Liver (tissue), 9 donors: ENCODE results near the gene SEPTIN1. TPM values are rescaled to one million over a fixed set of nuclear protein-coding genes. Genes with fewer than 3 reads are reported as not detected.

Experiments used
- DNase-seq: peaks from one replicate; pipeline ENCODE4 v3.0.0-alpha.2; 2017; ENCODE audit warnings: low spot score
- H3K27ac ChIP-seq, 2 donors: one replicate each; pipeline ENCODE4 v1.7.0; 2013; ENCODE audit warnings: inconsistent platforms in 2 of 2, low read length in 2 of 2, control low read depth in 1 of 2, low read depth in 1 of 2, mild to moderate bottlenecking in 1 of 2
- H3K27me3 ChIP-seq, 4 donors: one replicate each; pipeline versions ENCODE4 v1.6.1 to v1.7.0; 2013; ENCODE audit warnings: low read length in 3 of 4, inconsistent platforms in 1 of 4, mild to moderate bottlenecking in 1 of 4, moderate library complexity in 1 of 4; ENCODE audit not compliant: control insufficient read depth in 4 of 4, insufficient read depth in 4 of 4
- H3K36me3 ChIP-seq, 4 donors: one replicate each; pipeline versions ENCODE4 v1.6.1 to v1.7.0; 2013; ENCODE audit warnings: low read length in 3 of 4, mild to moderate bottlenecking in 3 of 4, low read depth in 1 of 4, moderate library complexity in 1 of 4; ENCODE audit not compliant: control insufficient read depth in 4 of 4, insufficient read depth in 3 of 4
- H3K4me1 ChIP-seq, 4 donors: one replicate each; pipeline versions ENCODE4 v1.6.1 to v1.7.0; 2013; ENCODE audit warnings: low read length in 3 of 4, mild to moderate bottlenecking in 3 of 4, moderate library complexity in 1 of 4; ENCODE audit not compliant: control insufficient read depth in 4 of 4, insufficient read depth in 4 of 4
- H3K4me3 ChIP-seq, 3 donors: one replicate each; pipeline versions ENCODE4 v1.6.1 to v1.7.0; 2013; ENCODE audit warnings: low read length in 3 of 3, control low read depth in 1 of 3, low read depth in 1 of 3, mild to moderate bottlenecking in 1 of 3
- H3K9ac ChIP-seq, 2 donors: one replicate each; pipeline ENCODE4 v1.7.0; 2013; ENCODE audit warnings: low read length in 2 of 2, mild to moderate bottlenecking in 2 of 2, moderate library complexity in 2 of 2, control low read depth in 1 of 2, low read depth in 1 of 2
- H3K9me3 ChIP-seq, 4 donors: one replicate each; pipeline versions ENCODE4 v1.6.1 to v1.7.0; 2013; ENCODE audit warnings: low read length in 3 of 4; ENCODE audit not compliant: control insufficient read depth in 4 of 4
- ATF3 ChIP-seq: IDR thresholded peaks from 2 replicates; pipeline ENCODE4 v1.6.1; 2016; ENCODE audit warnings: antibody characterized with exemption
- CTCF ChIP-seq: fragments of 150-350 bp; IDR thresholded peaks from 2 replicates; pipeline ENCODE4 v1.5.1; 2017; ENCODE audit warnings: improper control_type of control experiment, low read depth, low read length; ENCODE audit not compliant: missing input control
- EGR1 ChIP-seq, 2 donors: IDR thresholded peaks; 2 replicates each; pipeline ENCODE4 v1.6.1; 2016 to 2018; ENCODE audit warnings: antibody characterized with exemption in 2 of 2, low read depth in 2 of 2
- FOXA1 ChIP-seq: IDR thresholded peaks from 2 replicates; pipeline ENCODE4 v1.6.1; 2016; ENCODE audit warnings: antibody characterized with exemption
- HNF4G ChIP-seq: IDR thresholded peaks from 2 replicates; pipeline ENCODE4 v1.6.1; 2016; ENCODE audit warnings: antibody characterized with exemption
- JUND ChIP-seq, 2 donors: IDR thresholded peaks; 2 replicates each; pipeline ENCODE4 v1.6.1; 2016; ENCODE audit warnings: antibody characterized with exemption in 2 of 2
- MAX ChIP-seq: IDR thresholded peaks from 2 replicates; pipeline ENCODE4 v1.6.1; 2016; ENCODE audit warnings: antibody characterized with exemption
- NR2F2 ChIP-seq: IDR thresholded peaks from 2 replicates; pipeline ENCODE4 v1.6.1; 2016; ENCODE audit warnings: antibody characterized with exemption
- RAD21 ChIP-seq, 2 donors: IDR thresholded peaks; 2 replicates each; pipeline ENCODE4 v1.6.1; 2016; ENCODE audit warnings: antibody characterized with exemption in 2 of 2, mild to moderate bottlenecking in 2 of 2
- REST ChIP-seq: IDR thresholded peaks from 2 replicates; pipeline ENCODE4 v1.6.1; 2016; ENCODE audit warnings: antibody characterized with exemption, mild to moderate bottlenecking
- RXRA ChIP-seq, 2 donors: IDR thresholded peaks; 2 replicates each; pipeline ENCODE4 v1.6.1; 2017 to 2018; ENCODE audit warnings: antibody characterized with exemption in 2 of 2, mild to moderate bottlenecking in 1 of 2
- SP1 ChIP-seq: IDR thresholded peaks from 2 replicates; pipeline ENCODE4 v1.6.1; 2018; ENCODE audit warnings: antibody characterized with exemption, mild to moderate bottlenecking
- TAF1 ChIP-seq: conservative IDR thresholded peaks from 2 replicates; pipeline ENCODE4 v1.6.1; 2016; ENCODE audit warnings: antibody characterized with exemption, mild to moderate bottlenecking
- YY1 ChIP-seq: IDR thresholded peaks from 2 replicates; pipeline ENCODE4 v1.6.1; 2016; ENCODE audit warnings: antibody characterized with exemption, mild to moderate bottlenecking
- WGBS: extraction: QIAGEN DNeasy Blood & Tissue Kit; methylation state at CpG from one replicate; pipeline ENCODE4 v1.1.7; 2013; 5-methylcytosine and 5-hydroxymethylcytosine counted together
- polyA plus RNA-seq, 2 donors: library from polyadenylated mRNA; stranded (reverse) in 1 of 2; unstranded in 1 of 2; fragments of 200-250 nt in 1 of 2; fragments of >200 nt in 1 of 2; fragmentation: Nextera tagmentation in 1 of 2; extraction: Ambion mirVana in 1 of 2; gene quantifications; one replicate each; pipeline versions ENCODE4 v1.2.1 to v1.2.3, GENCODE V29; 2013 to 2015
- total RNA-seq, 2 donors: library from RNA; depleted of rRNA; stranded (reverse); fragments of >200 nt; gene quantifications; one replicate each; pipeline ENCODE4 v1.2.3, GENCODE V29; 2014
- donor health status: healthy.
- donor health status: healthy.
- donor health status: healthy.
- donor health status: healthy.
- donor health status: healthy.

SEPTIN1 gene
- total and polyA plus RNA-seq, 4 donors = 0.42 to 2.8 (median 1.2) TPM

GRCh38 chr16:30355144-30355953 is 27.0 kb downstream of the SEPTIN1 start, which contains the start of gene CD2BP2 (continued):
- TF ChIP-seq CTCF = no peak

- Histone ChIP-seq H3K36me3 (peaks cover 4 to 19% (median 15%) of the 10 kb centered on the region in 4 donors), H3K9me3 (no peaks in the 10 kb centered on the region), H3K27me3 (no peaks in the 10 kb centered on the region), H3K4me1 (peaks cover 12 to 66% (median 52%) of the 10 kb centered on the region in 4 donors), H3K9ac (peak overlapping the region; percentile 4 to 85), H3K4me3 (peak overlapping the region; percentile 66 to 87 (median 85)), H3K27ac (peak overlapping the region; percentile 88 to 96)
- WGBS = 1% methylated on average over 36 of the region's 36 CpGs
- no peak for DNase-seq
- no peak for TF ChIP-seq FOXA1
- no peak for TF ChIP-seq HNF4G
- TF ChIP-seq ATF3 = no peak
- TF ChIP-seq JUND (IDR thresholded peaks at IDR 0.05) = no peak
- no peak for TF ChIP-seq MAX
- no peak for TF ChIP-seq YY1
- no peak for TF ChIP-seq SP1
- TF ChIP-seq CTCF = no peak
Measured at GRCh38 chr16:30354423-30355143, 27.8 kb downstream of the SEPTIN1 start.

GRCh38 chr16:30353438-30354129 is 28.8 kb downstream of the SEPTIN1 start:
- 88% methylated on average over 23 of the region's 23 CpGs for WGBS
- no peak for DNase-seq
- Histone ChIP-seq H3K9ac (no peak overlapping the region), H3K36me3 (peaks cover 4 to 18% (median 9%) of the 10 kb centered on the region in 4 donors), H3K27me3 (no peaks in the 10 kb centered on the region), H3K9me3 (no peaks in the 10 kb centered on the region), H3K4me3 (no peak overlapping the region), H3K4me1 (peaks cover 12 to 66% (median 52%) of the 10 kb centered on the region in 4 donors), H3K27ac (no peak overlapping the region)
- TF ChIP-seq NR2F2 (no peak), ATF3 (no peak), TAF1 (no peak), YY1 (no peak), MAX (no peak), EGR1 (IDR thresholded peaks at IDR 0.05; ENCODE audit: low read depth in 2 of 2) (no peak), REST (no peak), CTCF (no peak), JUND (IDR thresholded peaks at IDR 0.05) (no peak), RAD21 (IDR thresholded peaks at IDR 0.05) (no peak), RXRA (IDR thresholded peaks at IDR 0.05) (no peak)
